ENCODE results near the gene CHD3.

GRCh38 chr17:7846765-7847661 is 41.6 kb upstream of the CHD3 start:
- TF ChIP-seq CTCF (IDR thresholded peaks at IDR 0.05) (no peak), EZH2 (IDR thresholded peaks at IDR 0.05; ENCODE audit: borderline replicate concordance, insufficient read depth, low read depth, low read length, poor library complexity, severe bottlenecking) (no peak)

Data from B cell (primary cell).